Gastroesophageal sphincter (tissue), 4 donors: ENCODE measurements around the gene FLOT1. TPM values are rescaled to one million over a fixed set of nuclear protein-coding genes. Genes with fewer than 3 reads are reported as not detected.

Experiments used
- ATAC-seq: fragments of 150-250 bp; one replicate; pipeline ENCODE4 v1.9.1; 2016; ENCODE audit warnings: mild to moderate bottlenecking, moderate library complexity
- H3K27ac ChIP-seq, 4 donors: fragments of 200-600 bp; sonication (generic) in 3 of 4; 1 replicate in 3 of 4; 2 replicates in 1 of 4; pipeline ENCODE4 v1.5.1; 2016 to 2019
- H3K27me3 ChIP-seq: fragments of 200-600 bp; sonication (generic); one replicate; pipeline ENCODE4 v1.5.1; 2019
- H3K36me3 ChIP-seq, 2 donors: fragments of 200-600 bp; sonication (generic); one replicate each; pipeline ENCODE4 v1.5.1; 2019; ENCODE audit warnings: control low read depth in 1 of 2
- H3K4me1 ChIP-seq, 3 donors: fragments of 200-600 bp; sonication (generic); 1 replicate in 2 of 3; 2 replicates in 1 of 3; pipeline ENCODE4 v1.5.1; 2016 to 2019; ENCODE audit warnings: control low read depth in 2 of 3
- H3K4me3 ChIP-seq, 2 donors: fragments of 200-600 bp; sonication (generic); one replicate each; pipeline ENCODE4 v1.5.1; 2019; ENCODE audit warnings: mild to moderate bottlenecking in 1 of 2, moderate library complexity in 1 of 2
- H3K9me3 ChIP-seq, 3 donors: fragments of 200-600 bp; sonication (generic); one replicate each; pipeline ENCODE4 v1.5.1; 2017 to 2019; ENCODE audit warnings: control low read depth in 2 of 3
- CTCF ChIP-seq, 4 experiments: fragments of 200-600 bp in 2 of 4; fragments of 450-650 bp in 2 of 4; sonication (generic) in 1 of 4; IDR thresholded peaks; one replicate each; pipeline ENCODE4 v1.5.1; 2017 to 2019; ENCODE audit warnings: antibody characterized with exemption in 4 of 4, mild to moderate bottlenecking in 2 of 4, moderate library complexity in 2 of 4
- EP300 ChIP-seq: sonication (generic); formaldehyde crosslinking; IDR thresholded peaks from one replicate; pipeline ENCODE4 v1.6.1; 2017; ENCODE audit warnings: antibody characterized with exemption, mild to moderate bottlenecking
- POLR2A ChIP-seq, 2 donors: fragments of 450-650 bp; IDR thresholded peaks; one replicate each; pipeline ENCODE4 v1.6.1; 2017; ENCODE audit warnings: antibody characterized with exemption in 2 of 2, mild to moderate bottlenecking in 2 of 2, moderate library complexity in 1 of 2
- POLR2AphosphoS5 ChIP-seq: sonication (generic); formaldehyde crosslinking; IDR thresholded peaks from one replicate; pipeline ENCODE4 v1.6.1; 2017; ENCODE audit warnings: antibody characterized with exemption
- WGBS, 2 donors: methylation state at CpG; one replicate each; pipeline ENCODE4 v1.1.5; 2018; ENCODE audit warnings: low coverage in 1 of 2; 5-methylcytosine and 5-hydroxymethylcytosine counted together
- total RNA-seq, 4 donors: library from RNA; depleted of rRNA; stranded (reverse); fragments of >200 nt; gene quantifications; one replicate each; pipeline ENCODE4 v1.1.0, GENCODE V29; 2016

The FLOT1 gene
- total RNA-seq, 4 donors from 2014 or later = 104 to 191 (median 152) TPM

- Histone ChIP-seq H3K36me3 (no peaks in the 10 kb centered on the region), H3K4me3 (no peak overlapping the region), H3K4me1 (peaks cover 0 to 43% (median 8%) of the 10 kb centered on the region in 3 donors), H3K9me3 (no peaks in the 10 kb centered on the region), H3K27me3 (no peaks in the 10 kb centered on the region), H3K27ac (peak overlapping the region in 3 of 4 donors; percentile 27 to 58 (median 45))
- ATAC-seq = no peak
- 42% methylated on average over 3 to 8 of the region's 8 CpGs for WGBS, 2 donors
- TF ChIP-seq EP300 = no peak
These were observed 21.4 kb upstream of the FLOT1 start for GRCh38 chr6:30763618-30764489.

GRCh38 chr6:30763155-30763617 is 20.7 kb upstream of the FLOT1 start:
- Histone ChIP-seq H3K4me3 (no peak overlapping the region), H3K36me3 (no peaks in the 10 kb centered on the region), H3K27me3 (no peaks in the 10 kb centered on the region), H3K4me1 (peaks cover 0 to 40% (median 8%) of the 10 kb centered on the region in 3 donors), H3K9me3 (no peaks in the 10 kb centered on the region), H3K27ac (no peak overlapping the region)
- 88 to 90% methylated on average over 1 of the region's 1 CpG for WGBS, 2 donors
- TF ChIP-seq CTCF (IDR thresholded peaks at IDR 0.05) (no peak), EP300 (no peak), POLR2A (IDR thresholded peaks at IDR 0.05) (no peak), POLR2AphosphoS5 (no peak)
- ATAC-seq = no peak

- Histone ChIP-seq H3K36me3 (no peaks in the 10 kb centered on the region), H3K9me3 (no peaks in the 10 kb centered on the region), H3K27ac (no peak overlapping the region), H3K4me3 (no peak overlapping the region), H3K27me3 (no peaks in the 10 kb centered on the region), H3K4me1 (peaks cover 0 to 40% (median 8%) of the 10 kb centered on the region in 3 donors)
- TF ChIP-seq CTCF (IDR thresholded peaks at IDR 0.05) (no peak), POLR2A (IDR thresholded peaks at IDR 0.05) (no peak), POLR2AphosphoS5 (no peak), EP300 (no peak)
- 95 to 100% methylated on average over 3 to 4 of the region's 4 CpGs for WGBS, 2 donors
- no peak for ATAC-seq
These were observed 19.4 kb upstream of the FLOT1 start for GRCh38 chr6:30761791-30762429.

GRCh38 chr6:30760549-30760948 is 18.1 kb upstream of the FLOT1 start:
- WGBS, 2 donors = 57 to 87% methylated on average over 5 to 7 of the region's 8 CpGs
- Histone ChIP-seq H3K9me3 (no peaks in the 10 kb centered on the region), H3K4me3 (no peak overlapping the region), H3K27me3 (no peaks in the 10 kb centered on the region), H3K36me3 (no peaks in the 10 kb centered on the region), H3K27ac (peak overlapping the region in 2 of 4 donors; percentile 11 to 60), H3K4me1 (peaks cover 0 to 40% (median 8%) of the 10 kb centered on the region in 3 donors)
- no peak for ATAC-seq
- TF ChIP-seq POLR2AphosphoS5 (no peak), CTCF (IDR thresholded peaks at IDR 0.05) (no peak), EP300 (no peak), POLR2A (IDR thresholded peaks at IDR 0.05) (no peak)

- H3K36me3 ChIP-seq = no peaks in the 10 kb centered on the region
- TF ChIP-seq POLR2AphosphoS5 (peak; percentile 34), POLR2A (IDR thresholded peaks at IDR 0.05) (no peak)
- no peak overlapping the region for H3K4me3 ChIP-seq
- 72 to 77% methylated on average over 6 to 7 of the region's 10 CpGs for WGBS, 2 donors
- H3K4me1 ChIP-seq = peaks cover 0 to 38% (median 8%) of the 10 kb centered on the region in 3 donors
- H3K27me3 ChIP-seq = no peaks in the 10 kb centered on the region
- peak overlapping the region in 3 of 4 donors; percentile 11 to 60 (median 58) for H3K27ac ChIP-seq
- no peaks in the 10 kb centered on the region for H3K9me3 ChIP-seq
- peak; percentile 37 for ATAC-seq
These were observed 17.2 kb upstream of the FLOT1 start for GRCh38 chr6:30759575-30760239.
